Right lobe of liver (tissue), 6 donors: ENCODE measurements around the gene ABCC1. TPM values are rescaled to one million over a fixed set of nuclear protein-coding genes. Genes with fewer than 3 reads are reported as not detected.
"Not testable (repeated sequence)": the region's sequence is repeated elsewhere in the genome, so short reads cannot be mapped to it uniquely, and the experiment has no call there.

Experiments used
- ATAC-seq, 4 donors: fragments of 200-7000 bp; cut with Tn5 transposase; one replicate each; pipeline ENCODE4 v1.9.1; 2020; ENCODE audit warnings: mild to moderate bottlenecking in 4 of 4, moderate library complexity in 4 of 4
- DNase-seq, 3 donors: peaks; one replicate each; pipeline ENCODE4 v3.0.0-alpha.2; 2020
- H3K27ac ChIP-seq, 3 donors: fragments of 200-600 bp; one replicate each; pipeline ENCODE4 v1.8.0; 2022
- H3K27me3 ChIP-seq, 2 donors: fragments of 200-600 bp; one replicate each; pipeline ENCODE4 v1.8.0; 2022
- H3K36me3 ChIP-seq, 4 donors: fragments of 200-600 bp; sonication (generic) in 1 of 4; one replicate each; pipeline versions ENCODE4 v1.5.1 to v1.8.0; 2017 to 2022; ENCODE audit warnings: control low read depth in 1 of 4
- H3K4me1 ChIP-seq, 4 donors: fragments of 200-600 bp; sonication (generic) in 1 of 4; one replicate each; pipeline versions ENCODE4 v1.5.1 to v1.8.0; 2017 to 2022; ENCODE audit warnings: control low read depth in 1 of 4
- H3K4me3 ChIP-seq, 3 donors: fragments of 200-600 bp; one replicate each; pipeline ENCODE4 v1.8.0; 2022
- H3K9me3 ChIP-seq, 4 donors: fragments of 200-600 bp; sonication (generic) in 1 of 4; one replicate each; pipeline versions ENCODE4 v1.5.1 to v1.8.0; 2017 to 2022; ENCODE audit warnings: control low read depth in 1 of 4
- POLR2A ChIP-seq: fragments of 450-650 bp; IDR thresholded peaks from one replicate; pipeline ENCODE4 v1.6.1; 2017; ENCODE audit warnings: antibody characterized with exemption, mild to moderate bottlenecking
- WGBS: methylation state at CpG from one replicate; pipeline ENCODE4 v1.1.6; 2018; ENCODE audit warnings: low coverage, low lambda C conversion rate; ENCODE audit not compliant: insufficient coverage; ENCODE audit errors: missing lambda C conversion rate; 5-methylcytosine and 5-hydroxymethylcytosine counted together
- intact Hi-C, 2 donors: fragments of 100-400 bp; cut with DNase I; formaldehyde crosslinking; loops; one replicate each; pipeline versions ENCODE4 v1.11.2 to v1.14.1; 2022
- total RNA-seq, 6 experiments: library from RNA; depleted of rRNA in 2 of 6; stranded (reverse); fragments of >200 nt in 2 of 6; fragmentation: NEBNext Ultra II Directional in 3 of 6; extraction: Animal tissue kit (Norgen Biotek cat#: 25700) in 3 of 6; gene quantifications; one replicate each; pipeline versions ENCODE4 v1.1.0 to v1.2.4, GENCODE V29; 2016 to 2023
- TF ChIP-seq, protein P1 (sequence below), 4 donors: fragments of 200-600 bp in 3 of 4; fragments of 450-650 bp in 1 of 4; IDR thresholded peaks; one replicate each; pipeline versions ENCODE4 v1.5.1 to v1.8.0; 2016 to 2022; ENCODE audit warnings: antibody characterized with exemption in 4 of 4, mild to moderate bottlenecking in 2 of 4
- donor health status: DM: no; HTN: yes; CAD: no.
- donor health status: DM: no; HTN: no; CAD: no.
- donor health status: DM: no; HTN: no; CAD: no.
- donor health status: DM: no; HTN: yes; CAD: no.
- donor health status: DM: no; HTN: yes; CAD: no.

Gene ABCC1
- total RNA-seq, 6 experiments from 2014 or later, result 1.9 to 6.7 (median 4.1) TPM

DNA sequence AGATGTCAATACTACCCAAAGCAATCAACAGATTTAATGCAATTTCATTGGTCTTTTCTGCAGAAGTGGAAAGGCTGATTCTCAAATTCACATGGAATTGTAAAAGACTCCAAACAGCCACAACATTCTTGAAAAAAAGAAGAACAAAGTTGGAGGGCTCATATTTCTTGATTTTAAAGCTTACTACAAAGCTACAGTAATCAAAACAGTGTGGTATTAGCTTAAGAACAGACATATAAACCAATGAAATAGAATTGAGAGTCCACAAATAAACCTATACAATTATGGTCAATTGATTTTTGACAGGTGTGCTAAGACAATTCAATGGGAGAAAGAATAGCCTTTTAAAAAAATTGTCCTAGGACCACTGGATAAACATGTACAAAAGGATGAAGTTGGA, 14.4 kb upstream of the ABCC1 start:
- DNase-seq, result no peak
- no peaks in the 10 kb centered on the region for H3K9me3 ChIP-seq
- H3K27me3 ChIP-seq, result no peaks in the 10 kb centered on the region
- intact Hi-C loops, result no loop called here
- no peak overlapping the region for H3K27ac ChIP-seq
- ATAC-seq, result no peak
- TF ChIP-seq, protein P1, sequence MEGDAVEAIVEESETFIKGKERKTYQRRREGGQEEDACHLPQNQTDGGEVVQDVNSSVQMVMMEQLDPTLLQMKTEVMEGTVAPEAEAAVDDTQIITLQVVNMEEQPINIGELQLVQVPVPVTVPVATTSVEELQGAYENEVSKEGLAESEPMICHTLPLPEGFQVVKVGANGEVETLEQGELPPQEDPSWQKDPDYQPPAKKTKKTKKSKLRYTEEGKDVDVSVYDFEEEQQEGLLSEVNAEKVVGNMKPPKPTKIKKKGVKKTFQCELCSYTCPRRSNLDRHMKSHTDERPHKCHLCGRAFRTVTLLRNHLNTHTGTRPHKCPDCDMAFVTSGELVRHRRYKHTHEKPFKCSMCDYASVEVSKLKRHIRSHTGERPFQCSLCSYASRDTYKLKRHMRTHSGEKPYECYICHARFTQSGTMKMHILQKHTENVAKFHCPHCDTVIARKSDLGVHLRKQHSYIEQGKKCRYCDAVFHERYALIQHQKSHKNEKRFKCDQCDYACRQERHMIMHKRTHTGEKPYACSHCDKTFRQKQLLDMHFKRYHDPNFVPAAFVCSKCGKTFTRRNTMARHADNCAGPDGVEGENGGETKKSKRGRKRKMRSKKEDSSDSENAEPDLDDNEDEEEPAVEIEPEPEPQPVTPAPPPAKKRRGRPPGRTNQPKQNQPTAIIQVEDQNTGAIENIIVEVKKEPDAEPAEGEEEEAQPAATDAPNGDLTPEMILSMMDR (IDR thresholded peaks at IDR 0.05), result no peak
- TF ChIP-seq POLR2A, result no peak
- H3K4me1 ChIP-seq, result no peaks in the 10 kb centered on the region
- no peak overlapping the region for H3K4me3 ChIP-seq
- H3K36me3 ChIP-seq, result no peaks in the 10 kb centered on the region

DNA sequence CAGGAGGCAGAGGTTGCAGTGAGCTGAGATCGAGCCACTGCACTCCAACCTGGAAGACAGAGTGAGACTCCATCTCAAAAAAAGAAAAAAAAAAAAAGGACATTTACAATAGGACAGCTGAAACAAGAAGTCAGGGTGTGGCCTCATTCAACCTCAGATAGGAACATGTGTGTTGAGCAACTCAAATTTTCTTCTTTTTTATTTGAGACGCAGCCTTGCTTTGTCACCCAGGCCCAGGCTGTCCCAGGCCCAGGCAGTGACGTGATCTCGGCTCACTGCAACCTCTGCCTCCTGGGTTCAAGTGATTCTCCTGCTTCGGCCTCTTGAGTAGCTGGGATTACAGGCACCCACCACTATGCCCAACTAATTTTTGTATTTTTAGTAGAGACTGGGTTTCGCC, 12.6 kb upstream of the ABCC1 start:
- ATAC-seq (peak in 1 of 4 donors; percentile 36), DNase-seq (peak in 1 of 3 donors; percentile 26)
- H3K4me1 ChIP-seq, H3K4me3 ChIP-seq, H3K36me3 ChIP-seq, H3K27ac ChIP-seq, H3K9me3 ChIP-seq, H3K27me3 ChIP-seq, intact Hi-C loops: not testable (repeated sequence)
- 68% methylated on average over 6 of the region's 6 CpGs for WGBS

DNA sequence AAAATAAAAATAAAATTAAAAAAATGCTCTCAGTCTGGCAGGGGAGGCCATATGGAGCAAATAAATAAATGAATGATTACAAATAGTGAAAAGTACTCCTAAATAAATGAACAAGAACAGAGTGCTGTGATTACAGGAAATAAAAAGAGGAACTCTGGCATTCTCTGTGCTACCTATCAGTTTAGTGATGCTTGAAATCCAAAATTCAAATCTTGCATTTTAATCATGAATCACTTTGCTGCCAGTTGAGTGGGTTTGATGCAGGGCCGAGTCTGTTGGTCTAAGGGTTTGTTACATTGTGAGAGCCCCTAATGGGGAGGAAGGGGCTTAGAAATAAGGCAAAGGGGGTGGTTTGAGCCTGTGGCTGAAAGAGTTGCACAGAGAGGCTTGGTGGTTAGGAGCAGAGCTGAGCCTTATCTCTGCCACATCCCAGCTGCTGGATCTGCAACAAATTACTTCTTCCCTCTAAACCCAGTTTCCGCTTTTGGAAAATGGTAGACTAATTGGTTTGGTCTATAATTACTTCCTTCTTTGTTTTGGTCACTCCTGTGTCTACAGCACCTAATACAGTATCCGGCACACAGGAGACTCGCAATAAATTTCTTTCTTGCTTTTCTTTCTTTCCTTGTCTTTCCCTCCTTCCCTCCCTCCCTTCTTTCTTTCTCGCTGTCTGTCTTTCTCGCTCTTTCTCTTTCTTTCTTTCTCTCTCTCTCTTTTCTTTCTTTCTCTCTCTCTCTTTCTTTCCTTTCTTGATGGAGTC, 6.3 kb upstream of the ABCC1 start:
- Histone ChIP-seq H3K27ac (no peak overlapping the region), H3K9me3 (no peaks in the 10 kb centered on the region), H3K27me3 (no peaks in the 10 kb centered on the region), H3K4me3 (no peak overlapping the region), H3K4me1 (no peaks in the 10 kb centered on the region), H3K36me3 (no peaks in the 10 kb centered on the region)
- DNase-seq, result no peak
- TF ChIP-seq, protein P1 (IDR thresholded peaks at IDR 0.05), result no peak
- TF ChIP-seq POLR2A, result no peak
- 53% methylated on average over 6 of the region's 6 CpGs for WGBS
- intact Hi-C loops, result no loop called here
- ATAC-seq, result no peak

DNA sequence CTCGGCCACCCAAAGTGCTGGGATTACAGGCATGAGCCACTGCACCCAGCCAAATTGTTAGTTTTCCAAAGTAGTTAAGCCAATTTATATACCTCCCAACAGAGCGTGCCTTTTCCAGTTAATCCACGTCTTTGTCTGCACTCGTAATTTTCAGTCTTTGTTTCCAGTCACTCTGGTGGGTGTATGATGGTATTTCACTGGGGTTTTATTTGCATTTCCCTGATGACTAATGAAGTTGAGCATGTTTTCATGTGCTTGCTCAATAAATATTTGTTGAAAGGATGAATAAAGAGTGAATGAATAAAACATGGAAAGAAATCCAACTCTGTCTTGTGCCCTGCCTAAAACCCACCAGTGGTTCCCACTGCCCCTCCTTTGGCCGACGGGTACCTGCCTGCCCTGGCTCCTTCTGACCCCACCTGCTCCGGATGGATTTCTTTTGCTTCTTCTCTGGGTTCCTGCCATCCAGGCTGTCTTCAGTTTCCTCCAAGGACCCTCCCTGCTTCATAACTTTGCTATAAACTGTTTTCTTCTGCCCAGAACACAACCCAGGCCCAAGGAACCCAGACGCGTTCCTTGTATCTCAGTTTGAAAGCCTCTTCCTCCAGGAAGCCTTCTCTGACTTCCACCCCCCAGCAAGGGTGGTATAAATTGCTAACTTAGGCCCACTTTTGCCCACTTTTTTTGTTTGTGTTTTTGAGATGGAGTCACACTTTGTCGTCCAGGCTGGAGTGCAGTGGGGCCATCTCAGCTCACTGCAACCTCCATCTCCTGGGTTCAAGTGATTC, 3.0 kb upstream of the ABCC1 start:
- no peak for DNase-seq
- TF ChIP-seq, protein P1 (IDR thresholded peaks at IDR 0.05), result no peak
- TF ChIP-seq POLR2A, result no peak
- no peak overlapping the region for H3K4me3 ChIP-seq
- H3K27me3 ChIP-seq, result peaks cover 0 to 2% of the 10 kb centered on the region in 2 donors
- no peaks in the 10 kb centered on the region for H3K4me1 ChIP-seq
- no peaks in the 10 kb centered on the region for H3K36me3 ChIP-seq
- ATAC-seq, result peak in 1 of 4 donors; percentile 67
- intact Hi-C loops, result no loop called here
- 47% methylated on average over 8 of the region's 10 CpGs for whole genome bisulfite sequencing
- no peaks in the 10 kb centered on the region for H3K9me3 ChIP-seq
- H3K27ac ChIP-seq, result no peak overlapping the region

DNA sequence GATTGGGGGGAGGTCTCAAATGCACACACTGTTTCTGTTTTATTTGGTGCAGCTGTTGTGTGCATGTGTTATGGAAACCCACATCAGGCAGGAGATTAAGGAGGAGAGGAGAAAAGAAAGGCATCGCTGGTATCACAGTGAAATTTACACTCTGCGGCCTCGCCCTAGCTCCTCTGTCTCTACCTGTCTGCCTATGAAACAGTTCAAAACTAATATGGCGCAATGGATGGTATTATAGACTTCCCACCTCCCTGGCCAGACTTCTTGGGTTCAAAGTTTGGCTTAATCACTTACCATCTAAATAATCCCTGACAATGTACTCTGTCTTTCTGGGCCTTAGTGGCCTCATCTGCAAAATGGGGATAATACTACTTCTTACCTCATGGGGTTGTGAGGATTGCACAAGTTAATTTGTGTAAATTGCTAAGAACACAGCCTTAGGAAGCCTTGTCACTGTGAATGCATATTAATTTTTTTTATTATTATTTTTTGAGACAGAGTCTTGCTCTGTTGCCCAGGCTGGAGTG, 1.4 kb upstream of the ABCC1 start:
- Histone ChIP-seq H3K27ac (no peak overlapping the region), H3K4me1 (no peaks in the 10 kb centered on the region), H3K36me3 (no peaks in the 10 kb centered on the region), H3K4me3 (no peak overlapping the region), H3K9me3 (no peaks in the 10 kb centered on the region), H3K27me3 (peaks cover 0 to 2% of the 10 kb centered on the region in 2 donors)
- no peak for DNase-seq
- intact Hi-C loops, result no loop called here
- TF ChIP-seq, protein P1 (IDR thresholded peaks at IDR 0.05), result no peak
- no peak for TF ChIP-seq POLR2A
- 100% methylated on average over 1 of the region's 4 CpGs for WGBS
- ATAC-seq, result no peak
